Measurements from ENCODE around the gene PJA1. TPM values are rescaled to one million over a fixed set of nuclear protein-coding genes. Genes with fewer than 3 reads are reported as not detected.

Gene PJA1
- total RNA-seq, 1 donor from 2014 or later, result 56.6 TPM

- peak; percentile 60 for DNase-seq (ENCODE audit: low spot score)
Observed at GRCh38 chrX:69116077-69116476, 49.2 kb downstream of the PJA1 start.

GRCh38 chrX:69113723-69114122 is 51.5 kb downstream of the PJA1 start:
- DNase-seq (ENCODE audit: low spot score), result no peak

Measured in umbilical cord (tissue), 2 donors.